ENCODE data around the gene PYHIN1. TPM values are rescaled to one million over a fixed set of nuclear protein-coding genes. Genes with fewer than 3 reads are reported as not detected.
"Not testable (repeated sequence)": the region's sequence is repeated elsewhere in the genome, so short reads cannot be mapped to it uniquely, and the experiment has no call there.

Gene PYHIN1
- total RNA-seq, 1 donor from 2014 or later = 0.22 TPM

- intact Hi-C loops (cut with DNase I) = no loop called here
- no peak for ATAC-seq (ENCODE audit: poor library complexity)
- no peak for DNase-seq
These were observed 77.9 kb downstream of the PYHIN1 start for GRCh38 chr1:159009287-159009686.

GRCh38 chr1:159009704-159010361 lies 78.5 kb downstream of the PYHIN1 start, which contains the start of gene IFI16:
IFI16 (plus strand) TSS chr1:159009907; CDS start chr1:159014681, 4,774 bp downstream.
- intact Hi-C loops (cut with DNase I) = no loop called here
- ATAC-seq (ENCODE audit: poor library complexity) (peak; percentile 92), DNase-seq (no peak)

- intact Hi-C loops (cut with DNase I) = no loop called here
- ATAC-seq (ENCODE audit: poor library complexity) = no peak
- no peak for DNase-seq
These were observed 79.0 kb downstream of the PYHIN1 start for GRCh38 chr1:159010391-159010790.

- intact Hi-C loops (cut with DNase I); DNase-seq; ATAC-seq (ENCODE audit: poor library complexity): not testable (repeated sequence)
These were observed 79.6 kb downstream of the PYHIN1 start for GRCh38 chr1:159011001-159011400.

GRCh38 chr1:159011751-159012150 lies 80.4 kb downstream of the PYHIN1 start:
- DNase-seq = no peak
- no peak for ATAC-seq (ENCODE audit: poor library complexity)
- intact Hi-C loops (cut with DNase I) = no loop called here

- no peak for ATAC-seq (ENCODE audit: poor library complexity)
- peak; percentile 44 for DNase-seq
- intact Hi-C loops (cut with DNase I) = no loop called here
These were observed 81.1 kb downstream of the PYHIN1 start for GRCh38 chr1:159012495-159012894.

- ATAC-seq (ENCODE audit: poor library complexity) (no peak), DNase-seq (no peak)
- intact Hi-C loops (cut with DNase I) = no loop called here
These were observed 82.7 kb downstream of the PYHIN1 start for GRCh38 chr1:159014003-159014571.

- intact Hi-C loops (cut with DNase I) = no loop called here
These were observed 83.5 kb downstream of the PYHIN1 start for GRCh38 chr1:159014851-159015250.

GRCh38 chr1:159015440-159015909 lies 84.1 kb downstream of the PYHIN1 start:
- ATAC-seq (ENCODE audit: poor library complexity) (peak; percentile 87), DNase-seq (peak; percentile 44)
- intact Hi-C loops (cut with DNase I) = no loop called here

More at GRCh38 chr1:159014851-159015250, 83.5 kb downstream of the PYHIN1 start:
- DNase-seq (no peak), ATAC-seq (ENCODE audit: poor library complexity) (no peak)

- intact Hi-C loops (cut with DNase I) = no loop called here
- no peak for DNase-seq
- ATAC-seq (ENCODE audit: poor library complexity) = no peak
These were observed 92.4 kb downstream of the PYHIN1 start for GRCh38 chr1:159023723-159024122.

- DNase-seq (no peak), ATAC-seq (ENCODE audit: poor library complexity) (no peak)
- intact Hi-C loops (cut with DNase I) = no loop called here
These were observed 93.7 kb downstream of the PYHIN1 start for GRCh38 chr1:159025043-159025442.

Other genes with a start within 250 kb of the PYHIN1 start
- not detected for gene SPTA1, start 244.8 kb upstream of the PYHIN1 start, total RNA-seq
- not detected for gene OR6K2, start 230.9 kb upstream of the PYHIN1 start, total RNA-seq
- not detected for gene OR6K3, start 210.8 kb upstream of the PYHIN1 start, total RNA-seq
- gene OR6K6, start 176.8 kb upstream of the PYHIN1 start, total RNA-seq = not detected
- not detected for gene OR6N1, start 159.4 kb upstream of the PYHIN1 start, total RNA-seq
- gene OR6N2, start 150.3 kb upstream of the PYHIN1 start, total RNA-seq = not detected
- 2.9 TPM for gene MNDA, start 100.2 kb upstream of the PYHIN1 start, total RNA-seq
- 21.1 TPM for gene IFI16, start 78.4 kb downstream of the PYHIN1 start, total RNA-seq
- gene AIM2, start 145.2 kb downstream of the PYHIN1 start, total RNA-seq = 0.56 TPM
- 5.3 TPM for gene CADM3, start 240.1 kb downstream of the PYHIN1 start, total RNA-seq

Measured in Right ventricle myocardium superior (tissue), 1 donor.